HEK293T (cell line): ENCODE measurements around the gene LUC7L3.

Experiments
- CTCF ChIA-PET: fragments of 350-600 bp; formaldehyde crosslinking; extraction: SDS; loops from one replicate; lab custom pipeline; 2021; ENCODE audit warnings: antibody characterized with exemption, inconsistent platforms; lab: Yijun Ruan, JAX
- POLR2A ChIA-PET: fragments of 350-600 bp; formaldehyde crosslinking; extraction: SDS; loops from one replicate; lab custom pipeline; 2020; ENCODE audit warnings: antibody characterized with exemption, inconsistent platforms; lab: Yijun Ruan, JAX
- DNase-seq: peaks from one replicate; pipeline ENCODE4 v3.0.0; 2012; ENCODE audit warnings: mixed read lengths; ENCODE audit errors: extremely low spot score
- ARNT ChIP-seq: fragments of 450-650 bp; IDR thresholded peaks from 2 replicates; pipeline ENCODE4 v1.6.1; 2017; ENCODE audit warnings: mild to moderate bottlenecking
- BHLHE40 ChIP-seq: fragments of 450-650 bp; IDR thresholded peaks from 2 replicates; pipeline ENCODE4 v1.6.1; 2016; ENCODE audit warnings: mild to moderate bottlenecking, moderate library complexity, borderline replicate concordance
- CTBP1 ChIP-seq: fragments of 450-650 bp; IDR thresholded peaks from 2 replicates; pipeline ENCODE4 v1.6.1; 2016; ENCODE audit warnings: borderline replicate concordance
- ELF4 ChIP-seq: fragments of 450-650 bp; IDR thresholded peaks from 2 replicates; pipeline ENCODE4 v1.6.1; 2017; ENCODE audit warnings: antibody characterized with exemption
- FOXA1 ChIP-seq: fragments of 450-650 bp; IDR thresholded peaks from 2 replicates; pipeline ENCODE4 v1.6.1; 2016; ENCODE audit warnings: mild to moderate bottlenecking
- FOXK2 ChIP-seq: fragments of 450-650 bp; IDR thresholded peaks from 2 replicates; pipeline ENCODE4 v1.6.1; 2016; ENCODE audit warnings: mild to moderate bottlenecking
- FOXM1 ChIP-seq: fragments of 450-650 bp; IDR thresholded peaks from 2 replicates; pipeline ENCODE4 v1.6.1; 2017; ENCODE audit warnings: mild to moderate bottlenecking, borderline replicate concordance
- HDGF ChIP-seq: fragments of 450-650 bp; IDR thresholded peaks from 2 replicates; pipeline ENCODE4 v1.6.1; 2017; ENCODE audit warnings: antibody characterized with exemption, borderline replicate concordance
- L3MBTL2 ChIP-seq: fragments of 450-650 bp; conservative IDR thresholded peaks from 2 replicates; pipeline ENCODE4 v1.6.1; 2016; ENCODE audit warnings: mild to moderate bottlenecking
- LEF1 ChIP-seq: fragments of 450-650 bp; IDR thresholded peaks from 2 replicates; pipeline ENCODE4 v1.6.1; 2017; ENCODE audit warnings: mild to moderate bottlenecking, borderline replicate concordance
- NFRKB ChIP-seq: fragments of 450-650 bp; IDR thresholded peaks from 2 replicates; pipeline ENCODE4 v1.6.1; 2016; ENCODE audit warnings: mild to moderate bottlenecking, moderate library complexity
- SP1 ChIP-seq: fragments of 450-650 bp; IDR thresholded peaks from 2 replicates; pipeline ENCODE4 v1.6.1; 2017
- SUZ12 ChIP-seq: fragments of 450-650 bp; IDR thresholded peaks from 2 replicates; pipeline ENCODE4 v1.6.1; 2016; ENCODE audit warnings: mild to moderate bottlenecking
- TARDBP ChIP-seq: fragments of 450-650 bp; IDR thresholded peaks from 2 replicates; pipeline ENCODE4 v1.6.1; 2016
- ZNF384 ChIP-seq: fragments of 450-650 bp; IDR thresholded peaks from 2 replicates; pipeline ENCODE4 v1.6.1; 2016
- TF ChIP-seq, protein P1 (sequence below): fragments of 450-650 bp; IDR thresholded peaks from 2 replicates; pipeline ENCODE4 v1.6.1; 2016

LUC7L3 gene

DNA sequence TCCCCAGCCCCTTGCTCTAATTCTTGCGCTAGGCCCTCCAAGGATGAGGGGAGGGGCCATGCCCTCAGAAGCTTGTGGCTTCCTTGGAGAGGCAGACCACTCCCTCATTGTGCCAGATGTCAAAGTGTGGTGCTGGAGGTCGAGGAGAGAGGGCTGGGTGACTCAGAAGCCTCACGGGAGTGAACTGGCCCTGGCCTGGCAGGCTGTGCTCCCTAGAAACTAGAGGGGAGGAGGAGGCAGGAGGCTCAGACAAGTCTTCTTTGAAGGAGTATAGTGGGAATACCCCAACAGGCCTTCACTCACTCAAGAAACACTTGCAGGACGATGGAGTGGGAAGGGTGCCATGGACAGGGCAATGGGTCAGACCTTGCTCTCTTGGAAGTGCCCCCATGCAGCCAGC is 30.2 kb upstream of the LUC7L3 start:
- DNase-seq = no peak
- TF ChIP-seq SUZ12 (no peak), FOXK2 (no peak), ARNT (no peak), NFRKB (no peak), LEF1 (no peak), SP1 (no peak), L3MBTL2 (no peak), BHLHE40 (no peak), HDGF (no peak), FOXA1 (no peak), TARDBP (no peak), CTBP1 (no peak), ZNF384 (no peak)
- POLR2A ChIA-PET = no interaction called here
- CTCF ChIA-PET = no interaction called here

GRCh38 chr17:50689956-50690886 is 29.2 kb upstream of the LUC7L3 start:
- no peak for DNase-seq
- TF ChIP-seq ELF4 = no peak
- TF ChIP-seq BHLHE40 = no peak
- TF ChIP-seq SP1 = no peak
- TF ChIP-seq FOXM1 = no peak
- ChIA-PET POLR2A (interaction anchor here (0.9 to 2.3 kb wide), 2 partner anchors 16 to 57 kb away, joined by 3 to 8 read pairs; no protein-coding TSS in a partner anchor), CTCF (no interaction called here)

GRCh38 chr17:50690887-50691549 is 28.4 kb upstream of the LUC7L3 start:
- no peak for TF ChIP-seq SP1
- no peak for TF ChIP-seq FOXM1
- no peak for TF ChIP-seq FOXK2
- TF ChIP-seq CTBP1 = no peak
- TF ChIP-seq NFRKB = no peak
- no peak for TF ChIP-seq SUZ12
- no peak for TF ChIP-seq LEF1
- no peak for TF ChIP-seq FOXA1
- TF ChIP-seq HDGF = no peak
- no peak for TF ChIP-seq TARDBP
- DNase-seq = no peak
- ChIA-PET POLR2A (interaction anchor here (0.9 to 2.3 kb wide), 2 partner anchors 15 to 58 kb away, joined by 3 to 8 read pairs; no protein-coding TSS in a partner anchor), CTCF (interaction anchor here (0.6 kb wide), 1 partner anchor 60 kb away, joined by 3 read pairs; no protein-coding TSS in a partner anchor)

DNA sequence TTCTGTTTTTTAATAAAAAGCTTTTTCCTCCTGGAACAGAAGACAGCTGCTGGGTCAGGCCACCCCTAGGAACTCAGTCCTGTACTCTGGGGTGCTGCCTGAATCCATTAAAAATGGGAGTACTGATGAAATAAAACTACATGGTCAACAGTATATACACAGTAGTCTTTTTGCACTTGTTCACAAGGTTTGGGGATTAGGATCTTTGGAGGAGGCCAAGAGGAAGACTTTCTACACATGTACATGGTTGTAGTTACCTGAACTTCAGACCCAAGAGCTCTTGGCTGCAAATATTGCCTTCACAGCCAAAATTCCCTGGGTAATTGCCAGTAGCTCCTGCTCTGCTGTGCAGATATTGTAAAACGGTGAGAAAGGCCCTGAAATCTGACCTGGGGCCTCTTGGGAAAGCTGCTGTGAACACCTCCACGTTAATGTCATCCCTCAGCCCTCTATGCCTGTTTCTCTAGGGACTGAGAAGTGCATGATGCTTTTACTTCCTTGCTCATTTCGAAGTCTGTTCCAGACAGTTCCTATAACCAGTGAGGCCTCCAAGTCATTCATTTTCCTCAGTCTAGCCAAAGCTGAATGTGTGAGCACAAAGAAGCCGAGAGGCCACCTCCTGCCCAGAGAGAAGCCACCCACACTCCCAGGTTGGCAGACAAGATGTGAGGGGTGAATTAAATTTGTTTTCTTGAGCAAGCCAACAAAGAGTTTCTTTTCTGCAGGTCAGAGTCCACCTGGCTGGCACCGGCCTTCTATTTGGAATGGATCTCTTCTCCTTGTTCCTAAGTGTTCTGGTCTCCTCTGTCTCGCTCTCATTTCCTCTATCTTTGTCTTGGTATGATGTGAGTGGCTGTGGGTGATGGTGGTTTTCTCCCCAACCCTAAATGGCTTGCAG is 27.6 kb upstream of the LUC7L3 start:
- DNase-seq = no peak
- ChIA-PET POLR2A (interaction anchor here (1.1 to 2.3 kb wide), 2 partner anchors 14 to 27 kb away, joined by 3 to 8 read pairs; partner anchors contain the start of gene LUC7L3), CTCF (interaction anchor here (0.6 kb wide), 1 partner anchor 61 kb away, joined by 3 read pairs; no protein-coding TSS in a partner anchor)
- TF ChIP-seq ELF4 = no peak
- no peak for TF ChIP-seq BHLHE40
- no peak for TF ChIP-seq SP1
- TF ChIP-seq FOXK2 = no peak
- no peak for TF ChIP-seq ZNF384
- TF ChIP-seq NFRKB = no peak
- no peak for TF ChIP-seq ARNT
- TF ChIP-seq FOXA1 = no peak
- no peak for TF ChIP-seq TARDBP
- TF ChIP-seq FOXM1 = no peak
- TF ChIP-seq L3MBTL2 = no peak
- no peak for TF ChIP-seq SUZ12
- TF ChIP-seq CTBP1 = no peak
- TF ChIP-seq HDGF = no peak
- TF ChIP-seq, protein P1, sequence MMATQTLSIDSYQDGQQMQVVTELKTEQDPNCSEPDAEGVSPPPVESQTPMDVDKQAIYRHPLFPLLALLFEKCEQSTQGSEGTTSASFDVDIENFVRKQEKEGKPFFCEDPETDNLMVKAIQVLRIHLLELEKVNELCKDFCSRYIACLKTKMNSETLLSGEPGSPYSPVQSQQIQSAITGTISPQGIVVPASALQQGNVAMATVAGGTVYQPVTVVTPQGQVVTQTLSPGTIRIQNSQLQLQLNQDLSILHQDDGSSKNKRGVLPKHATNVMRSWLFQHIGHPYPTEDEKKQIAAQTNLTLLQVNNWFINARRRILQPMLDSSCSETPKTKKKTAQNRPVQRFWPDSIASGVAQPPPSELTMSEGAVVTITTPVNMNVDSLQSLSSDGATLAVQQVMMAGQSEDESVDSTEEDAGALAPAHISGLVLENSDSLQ = no peak
- TF ChIP-seq LEF1 = no peak

- ChIA-PET CTCF (no interaction called here), POLR2A (interaction anchor here (1.1 to 2.3 kb wide), 2 partner anchors 13 to 27 kb away, joined by 3 to 8 read pairs; partner anchors contain the start of gene LUC7L3)
- TF ChIP-seq ELF4 (no peak), SUZ12 (no peak)
- DNase-seq = no peak
Observed at GRCh38 chr17:50692448-50693035, 26.9 kb upstream of the LUC7L3 start.

GRCh38 chr17:50693036-50693682 is 26.2 kb upstream of the LUC7L3 start:
- DNase-seq = no peak
- TF ChIP-seq SUZ12 (no peak), BHLHE40 (no peak), SP1 (no peak), HDGF (no peak), LEF1 (no peak)
- CTCF ChIA-PET = no interaction called here
- POLR2A ChIA-PET = interaction anchor here (1.1 kb wide), 1 partner anchor 26 kb away, joined by 3 read pairs; the partner anchor contains the start of gene LUC7L3
